LHCN-M2 (cell line): ENCODE measurements around the gene FAXDC2. TPM values are rescaled to one million over a fixed set of nuclear protein-coding genes. Genes with fewer than 3 reads are reported as not detected.

Experiments used
- total RNA-seq: library from RNA; depleted of rRNA; stranded (reverse); fragments of >200 nt; gene quantifications from 2 replicates; pipeline ENCODE4 v1.2.3, GENCODE V29; 2014; rRNA removed

FAXDC2 gene
- total RNA-seq, 1 experiment from 2014 or later = 25.4 TPM

Other genes starting within 250 kb of the FAXDC2 start
- gene LARP1, start 95.2 kb downstream of the FAXDC2 start, total RNA-seq = 67.6 and 95.2 TPM in 2 replicates
- gene CNOT8, start 8.0 kb upstream of the FAXDC2 start, total RNA-seq = 73.5 and 85.7 TPM in 2 replicates
- 22.6 and 27.3 TPM in 2 replicates for gene GEMIN5, start 87.6 kb upstream of the FAXDC2 start, total RNA-seq
- 17.8 and 19.7 TPM in 2 replicates for gene MRPL22, start 90.5 kb upstream of the FAXDC2 start, total RNA-seq
- 0.06 TPM in 2 replicates for gene KIF4B, start 163.2 kb upstream of the FAXDC2 start, total RNA-seq